NCI-H1694 (cell line): ENCODE data around the gene DCAF6.

ENCODE experiments used
- DNase-seq: peaks from one replicate; lab custom pipeline; 2025; lab: John Stamatoyannopoulos, UW

DCAF6 gene

GRCh38 chr1:168084396-168085231 is 148.1 kb downstream of the DCAF6 start:
- DNase-seq: peak; percentile 12

- no peak for DNase-seq
These were observed 149.0 kb downstream of the DCAF6 start for GRCh38 chr1:168085401-168085872.

GRCh38 chr1:168086438-168086837 is 150.0 kb downstream of the DCAF6 start:
- no peak for DNase-seq

GRCh38 chr1:168087696-168088095 is 151.2 kb downstream of the DCAF6 start:
- DNase-seq: no peak

- no peak for DNase-seq
These were observed 152.2 kb downstream of the DCAF6 start for GRCh38 chr1:168088511-168089325.

- DNase-seq: no peak
These were observed 153.0 kb downstream of the DCAF6 start for GRCh38 chr1:168089326-168089978.

GRCh38 chr1:168089979-168090337 is 153.5 kb downstream of the DCAF6 start:
- no peak for DNase-seq

GRCh38 chr1:168090395-168090794 is 153.9 kb downstream of the DCAF6 start:
- DNase-seq: no peak

- no peak for DNase-seq
These were observed 154.6 kb downstream of the DCAF6 start for GRCh38 chr1:168091063-168091462.

GRCh38 chr1:168091720-168092550 is 155.5 kb downstream of the DCAF6 start:
- no peak for DNase-seq

GRCh38 chr1:168092566-168093355 is 156.3 kb downstream of the DCAF6 start:
- DNase-seq: no peak

- no peak for DNase-seq
These were observed 157.1 kb downstream of the DCAF6 start for GRCh38 chr1:168093616-168094015.

- DNase-seq: no peak
These were observed 159.0 kb downstream of the DCAF6 start for GRCh38 chr1:168095476-168095875.

GRCh38 chr1:168096296-168097165 is 160.0 kb downstream of the DCAF6 start:
- no peak for DNase-seq

GRCh38 chr1:168097921-168098528 is 161.5 kb downstream of the DCAF6 start:
- no peak for DNase-seq

- no peak for DNase-seq
These were observed 162.2 kb downstream of the DCAF6 start for GRCh38 chr1:168098534-168099320.

GRCh38 chr1:168099337-168099801 is 162.9 kb downstream of the DCAF6 start:
- no peak for DNase-seq

GRCh38 chr1:168100315-168101002 is 164.0 kb downstream of the DCAF6 start:
- no peak for DNase-seq
